Activated CD8-positive, alpha-beta memory T cell treated with anti-CD3 and anti-CD28 coated beads, Interleukin-2, amount 50 U/mL, for 4 hours (primary cell): ENCODE data around the gene RNF126.
"Not testable (repeated sequence)": the region's sequence is repeated elsewhere in the genome, so short reads cannot be mapped to it uniquely, and the experiment has no call there.

Experiments used
- DNase-seq: peaks from one replicate; pipeline ENCODE4 v3.0.0-alpha.2; 2020

Gene RNF126

GRCh38 chr19:609004-609346, 54.0 kb downstream of the RNF126 start:
- DNase-seq = no peak

- DNase-seq = no peak
These were observed 54.6 kb downstream of the RNF126 start for GRCh38 chr19:608155-609003.

DNA sequence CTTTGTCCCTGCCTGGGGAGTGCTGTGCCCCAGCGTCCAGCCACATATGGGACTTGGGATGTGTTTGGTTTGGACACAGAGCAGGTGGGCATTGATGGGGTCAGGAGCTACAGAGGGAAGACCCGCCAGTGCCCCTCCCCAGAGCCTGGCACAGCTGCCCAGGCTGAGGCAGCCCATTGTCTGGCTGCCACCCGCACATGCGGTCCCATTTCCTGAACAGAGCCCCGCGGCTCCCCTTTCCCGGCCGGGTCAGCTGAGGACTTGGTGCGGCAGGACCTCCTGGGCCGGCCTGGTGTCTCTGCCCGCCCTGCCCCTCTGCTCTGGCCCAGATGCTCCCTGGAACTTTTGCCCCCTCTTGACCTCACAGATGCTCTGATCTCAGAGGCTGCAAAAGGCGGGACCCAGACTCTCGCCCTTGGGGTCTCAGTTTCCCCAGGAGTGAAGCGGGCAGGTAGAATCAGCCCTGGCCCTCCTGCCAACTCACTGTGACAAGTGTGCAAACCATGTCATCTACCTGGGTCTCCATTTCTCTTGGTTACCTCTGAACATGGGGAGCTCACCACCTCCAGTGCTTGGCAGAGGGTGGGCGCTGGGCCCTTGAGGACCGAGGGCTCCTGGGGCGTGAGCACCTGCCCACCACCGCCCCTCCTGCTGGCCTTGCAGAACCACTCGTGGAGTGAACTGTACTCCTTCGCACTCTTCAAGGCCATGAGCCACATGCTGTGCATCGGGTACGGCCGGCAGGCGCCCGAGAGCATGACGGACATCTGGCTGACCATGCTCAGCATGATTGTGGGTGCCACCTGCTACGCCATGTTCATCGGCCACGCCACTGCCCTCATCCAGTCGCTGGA, 55.5 kb downstream of the RNF126 start:
- DNase-seq = no peak

GRCh38 chr19:605061-605971, 57.7 kb downstream of the RNF126 start:
- DNase-seq = not testable (repeated sequence)

GRCh38 chr19:604355-604754, 58.7 kb downstream of the RNF126 start:
- DNase-seq = no peak

DNA sequence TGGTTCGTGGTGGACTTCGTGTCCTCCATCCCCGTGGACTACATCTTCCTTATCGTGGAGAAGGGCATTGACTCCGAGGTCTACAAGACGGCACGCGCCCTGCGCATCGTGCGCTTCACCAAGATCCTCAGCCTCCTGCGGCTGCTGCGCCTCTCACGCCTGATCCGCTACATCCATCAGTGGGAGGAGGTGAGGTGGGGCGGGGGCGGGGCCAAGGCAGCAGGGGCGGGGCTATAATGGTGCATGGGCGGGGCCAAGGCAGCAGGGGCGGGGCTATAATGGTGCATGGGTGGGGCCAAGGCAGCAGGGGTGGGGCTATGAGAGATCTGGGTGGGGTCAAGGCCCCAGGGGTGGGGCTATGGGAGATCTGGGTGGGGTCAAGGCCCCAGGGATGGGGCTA, 59.2 kb downstream of the RNF126 start:
- not testable (repeated sequence) for DNase-seq

DNA sequence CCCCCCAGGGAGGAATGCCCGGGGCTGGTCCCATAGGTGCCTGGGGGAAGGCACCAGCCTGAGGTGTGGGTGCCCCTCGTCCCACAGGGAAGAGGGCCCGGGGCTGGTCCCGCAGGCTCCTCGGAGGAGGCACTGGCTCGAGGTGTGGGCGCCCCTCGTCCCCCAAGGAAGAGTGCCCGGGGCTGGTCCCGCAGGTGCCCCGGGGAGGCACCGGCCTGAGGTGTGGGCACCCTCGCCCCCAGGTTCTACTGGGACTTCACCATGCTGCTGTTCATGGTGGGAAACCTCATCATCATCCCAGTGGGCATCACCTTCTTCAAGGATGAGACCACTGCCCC, 59.7 kb downstream of the RNF126 start:
- not testable (repeated sequence) for DNase-seq

- no peak for DNase-seq
These were observed 60.4 kb downstream of the RNF126 start for GRCh38 chr19:602391-603301.

GRCh38 chr19:601790-602189, 61.2 kb downstream of the RNF126 start:
- no peak for DNase-seq

- no peak for DNase-seq
These were observed 61.7 kb downstream of the RNF126 start for GRCh38 chr19:601310-601709.
